Stimulated activated CD4-positive, alpha-beta T cell treated with anti-CD3 and anti-CD28 coated beads, Interleukin-12 subunit alpha, Interleukin-12 subunit beta, amount 100 ng/mL, for 24 hours (primary cell): Measurements from ENCODE around the gene MARCHF7.
"Not testable (repeated sequence)": the region's sequence is repeated elsewhere in the genome, so short reads cannot be mapped to it uniquely, and the experiment has no call there.

Source experiments
- DNase-seq, 2 experiments: peaks; one replicate each; pipeline ENCODE4 v3.0.0-alpha.2; 2020; ENCODE audit warnings: low read depth in 2 of 2

The MARCHF7 gene

DNA sequence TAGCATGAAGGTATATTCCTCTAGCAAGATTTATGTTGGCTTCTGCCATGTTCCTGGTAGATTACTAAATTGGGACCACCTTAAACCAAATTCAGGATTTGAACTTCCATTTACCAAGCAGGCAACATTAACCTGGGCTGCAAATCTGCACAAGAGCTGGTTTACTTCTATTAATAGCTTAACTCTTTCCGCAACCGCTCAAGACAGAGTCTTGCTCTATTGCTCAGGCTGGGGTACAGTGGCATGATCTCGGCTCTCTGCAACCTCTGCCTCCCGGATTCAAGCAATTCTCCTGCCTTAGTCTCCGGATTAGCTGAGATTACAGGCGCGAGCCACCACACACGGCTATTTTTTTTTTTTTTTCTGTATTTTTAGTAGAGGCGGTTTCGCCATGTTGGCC is 8.4 kb downstream of the MARCHF7 start:
- DNase-seq: no peak

DNA sequence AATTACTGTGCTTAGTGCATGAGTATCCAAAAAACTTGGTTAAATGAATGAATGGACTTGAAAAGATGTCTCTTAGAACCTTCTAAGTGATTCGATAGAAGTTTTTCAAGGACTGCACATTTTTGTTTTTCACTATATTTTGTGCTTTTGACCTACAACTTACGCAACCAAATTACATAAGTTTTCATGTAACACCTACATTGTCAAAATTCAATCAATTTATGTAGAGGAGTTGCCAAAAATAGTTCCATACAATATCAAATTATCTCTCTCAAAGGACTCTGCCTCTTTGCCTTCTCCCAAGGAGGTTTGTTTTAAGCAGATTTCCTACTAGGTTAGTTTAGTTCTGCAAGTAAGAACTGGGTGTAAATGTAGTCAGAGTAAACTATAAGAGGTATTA is 10.3 kb downstream of the MARCHF7 start:
- DNase-seq: no peak

DNA sequence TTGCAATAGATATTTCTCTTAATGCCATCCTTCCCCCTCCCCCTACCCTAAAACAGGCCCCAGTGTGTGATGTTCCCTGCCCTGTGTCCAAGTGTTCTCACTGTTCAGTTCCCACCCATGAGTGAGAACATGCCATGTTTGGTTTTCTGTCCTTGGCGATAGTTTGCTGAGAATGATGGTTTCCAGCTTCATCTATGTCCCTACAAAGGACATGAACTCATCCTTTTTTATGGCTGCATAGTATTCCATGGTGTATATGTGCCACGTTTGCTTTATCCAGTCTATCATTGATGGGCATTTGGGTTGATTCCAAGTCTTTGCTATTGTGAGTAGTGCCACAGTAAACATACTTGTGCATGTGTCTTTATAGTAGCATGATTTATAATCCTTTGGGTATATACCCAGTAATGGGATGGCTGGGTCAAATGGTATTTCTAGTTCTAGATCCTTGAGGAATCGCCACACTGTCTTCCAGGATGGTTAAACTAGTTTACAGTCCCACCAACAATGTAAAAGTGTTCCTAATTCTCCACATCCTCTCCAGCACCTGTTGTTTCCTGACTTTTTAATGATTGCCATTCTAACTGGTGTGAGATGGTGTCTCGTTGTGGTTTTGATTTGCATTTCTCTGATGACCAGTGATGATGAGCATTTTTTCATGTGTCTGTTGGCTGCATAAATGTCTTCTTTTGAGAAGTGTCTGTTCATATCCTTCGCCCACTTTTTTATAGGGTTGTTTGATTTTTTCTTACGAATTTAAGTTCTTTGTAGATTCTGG is 12.7 kb downstream of the MARCHF7 start:
- not testable (repeated sequence) for DNase-seq

DNA sequence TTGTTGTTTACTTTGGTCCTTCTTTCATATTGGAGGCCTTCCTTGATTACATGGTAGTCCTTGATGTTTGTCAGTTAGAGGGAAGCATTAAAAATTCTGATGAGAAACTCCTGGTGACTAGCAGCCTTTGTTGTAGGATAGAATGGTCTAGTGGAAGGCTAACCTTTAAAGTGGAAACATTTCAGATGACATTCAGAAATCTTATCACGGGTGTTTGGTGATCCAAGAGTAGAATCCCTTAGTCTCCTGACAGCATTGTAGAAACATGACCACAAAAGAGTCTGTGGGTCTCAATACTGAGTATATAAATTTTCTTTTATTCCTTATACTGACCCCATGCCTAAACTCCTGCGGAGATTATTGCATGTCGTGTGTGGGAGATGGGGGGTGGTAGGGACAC is 13.4 kb downstream of the MARCHF7 start:
- DNase-seq: no peak

DNA sequence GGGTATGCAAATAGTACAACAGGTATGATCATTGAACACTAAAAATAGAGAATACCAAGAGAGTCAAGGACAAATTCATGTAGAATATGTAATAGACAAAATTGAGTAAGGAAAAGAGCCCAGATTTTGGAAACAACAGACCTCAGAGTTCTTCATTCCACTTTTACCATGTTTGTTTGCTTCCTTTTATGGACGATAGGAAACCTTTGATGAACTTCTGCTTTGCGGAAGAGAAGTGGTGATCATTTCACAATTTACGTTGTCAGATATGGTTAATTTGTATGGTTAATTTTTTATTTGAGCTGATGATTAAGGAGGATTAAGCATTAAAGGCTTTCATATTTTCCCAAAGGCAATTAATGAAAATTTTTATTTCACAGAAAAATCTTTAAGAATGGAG is 16.3 kb downstream of the MARCHF7 start:
- no peak for DNase-seq

DNA sequence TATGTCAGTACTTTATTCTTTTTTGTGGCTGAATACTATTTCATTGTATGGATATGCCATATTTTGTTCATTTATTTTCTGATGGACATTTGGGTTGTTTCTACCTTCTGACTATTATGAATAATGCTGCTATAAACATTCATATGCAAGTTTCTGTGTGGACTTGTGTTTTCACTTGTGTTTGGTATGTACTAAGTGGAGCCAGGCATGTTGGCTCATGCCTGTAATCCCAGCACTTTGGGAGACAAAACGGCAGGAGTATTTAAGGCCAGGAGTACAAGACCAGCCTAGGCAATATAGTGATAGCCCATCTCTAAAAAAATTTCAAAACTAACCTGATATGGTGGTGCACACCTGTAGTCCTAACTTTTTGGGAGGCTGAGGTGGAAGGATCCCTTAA is 23.3 kb downstream of the MARCHF7 start:
- no peak for DNase-seq

DNA sequence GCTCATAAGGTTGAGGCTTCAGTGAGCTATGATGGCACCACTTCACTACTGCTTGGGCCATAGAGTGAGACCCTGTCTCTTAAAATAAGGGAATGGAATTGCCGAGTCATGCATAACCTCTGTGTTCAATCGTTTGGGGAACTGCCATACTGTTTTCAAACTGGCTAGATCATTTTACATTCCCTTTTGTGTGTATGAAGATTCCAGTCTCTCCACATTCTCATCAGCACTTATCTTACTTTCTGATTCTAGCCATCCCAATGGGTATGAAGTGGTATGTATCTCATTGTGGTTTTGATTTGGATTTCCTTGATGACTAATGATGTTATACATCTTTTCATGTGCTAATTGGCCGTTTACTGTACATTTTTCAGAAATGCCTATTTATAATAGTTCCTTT is 23.7 kb downstream of the MARCHF7 start:
- no peak for DNase-seq

DNA sequence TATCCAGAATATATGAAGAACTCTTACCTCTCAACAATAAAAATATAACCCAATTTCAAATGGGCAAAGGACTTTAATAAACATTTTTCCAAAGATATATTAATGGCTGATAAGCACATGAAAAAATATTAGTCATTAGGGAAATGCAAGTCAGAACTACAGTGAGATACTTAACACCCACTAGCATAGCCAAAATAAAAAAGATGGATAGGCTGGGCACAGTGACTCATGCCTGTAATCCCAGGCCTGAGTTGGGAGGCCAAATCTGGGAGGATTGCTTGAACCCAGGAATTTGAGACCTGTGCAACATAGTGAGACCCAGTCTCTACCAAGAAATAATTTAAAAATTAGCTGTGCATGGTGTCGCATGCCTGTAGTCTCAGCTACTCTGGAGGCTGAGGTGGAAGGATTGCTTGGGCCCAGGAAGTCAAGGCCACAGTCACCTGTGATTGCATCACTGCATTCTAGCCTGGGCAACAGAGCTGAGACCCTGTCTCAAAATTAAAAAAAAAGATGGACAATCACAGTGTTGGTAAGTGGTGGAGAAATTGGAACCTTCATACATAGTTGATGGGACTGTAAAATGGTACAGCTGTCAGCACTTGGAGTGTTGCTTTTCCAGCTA is 25.1 kb downstream of the MARCHF7 start:
- no peak for DNase-seq

DNA sequence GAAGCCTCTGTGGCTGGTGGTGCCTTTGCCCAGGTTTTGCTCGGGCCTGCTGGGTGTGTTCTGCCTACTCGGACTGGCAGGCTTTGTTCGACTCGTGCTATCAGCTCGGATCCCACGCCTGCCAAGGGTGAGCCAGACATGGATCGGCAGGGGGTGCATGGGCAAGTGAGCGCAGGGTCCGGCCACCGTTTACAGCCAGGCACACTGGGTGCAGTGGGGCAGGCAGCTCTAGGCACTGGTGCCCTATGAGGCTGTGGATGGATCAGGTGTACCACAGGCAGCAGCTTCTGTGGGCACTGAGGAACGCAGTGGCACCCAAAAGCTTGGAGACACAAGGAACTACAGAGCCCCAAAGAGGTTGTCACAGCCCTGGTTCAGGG is 25.6 kb downstream of the MARCHF7 start:
- DNase-seq: no peak

DNA sequence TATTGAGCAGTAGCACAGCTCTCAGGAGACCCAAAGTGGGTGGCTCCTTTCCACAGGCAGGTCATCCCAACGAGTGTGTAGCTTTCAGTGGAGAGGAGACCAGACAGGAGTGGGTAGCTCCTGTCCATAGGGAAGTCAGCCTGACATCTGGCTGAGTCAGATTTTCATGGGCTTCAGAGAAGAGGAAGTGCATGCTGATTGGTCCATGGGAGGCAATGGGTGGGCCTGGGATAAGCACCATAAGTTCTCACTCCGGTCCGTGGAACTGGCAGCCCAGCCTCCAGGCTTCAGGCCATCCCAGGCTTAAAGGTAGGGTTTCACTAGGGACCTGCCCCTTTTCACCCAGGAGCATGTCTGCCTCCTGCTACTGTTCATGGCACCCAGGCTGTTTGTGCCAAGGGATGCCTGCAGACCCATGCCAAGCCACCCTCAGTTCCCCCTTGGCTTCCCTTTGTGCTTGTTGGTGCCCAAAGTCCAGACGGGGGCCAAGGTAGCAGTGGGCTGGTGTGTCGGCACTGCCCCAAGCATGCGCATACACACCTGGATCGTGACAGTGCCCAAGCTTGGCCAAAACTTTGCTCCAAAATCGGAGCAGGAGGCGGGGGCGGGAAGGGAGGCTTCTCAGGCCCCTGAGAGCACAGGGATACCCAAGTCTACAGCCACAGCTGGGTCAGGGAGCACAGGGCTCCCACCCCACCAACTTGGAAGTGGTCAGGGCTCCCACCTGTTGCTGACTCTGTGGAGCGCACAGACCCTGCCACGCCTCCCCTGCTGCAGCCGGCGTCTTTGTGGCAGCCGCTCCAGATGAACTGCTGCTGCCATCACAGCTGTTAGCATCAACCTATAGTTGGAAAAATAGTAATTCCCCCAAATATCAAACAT is 26.4 kb downstream of the MARCHF7 start:
- no peak for DNase-seq

DNA sequence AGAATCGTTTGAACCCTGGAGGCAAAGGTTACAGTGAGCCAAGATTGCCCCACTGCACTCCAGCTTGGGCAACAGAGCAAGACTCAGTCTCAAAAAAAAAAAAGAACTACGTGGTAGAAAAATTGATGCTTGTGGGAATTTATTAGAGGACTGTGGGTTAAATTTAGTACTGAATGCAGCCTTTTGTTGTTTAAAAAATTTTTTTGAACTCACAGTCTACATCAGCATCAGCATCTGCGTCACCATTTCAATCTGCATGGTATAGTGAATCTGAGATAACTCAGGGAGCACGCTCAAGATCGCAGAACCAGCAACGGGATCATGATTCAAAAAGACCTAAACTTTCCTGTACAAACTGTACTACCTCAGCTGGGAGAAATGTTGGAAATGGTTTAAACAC is 30.5 kb downstream of the MARCHF7 start:
- no peak for DNase-seq

DNA sequence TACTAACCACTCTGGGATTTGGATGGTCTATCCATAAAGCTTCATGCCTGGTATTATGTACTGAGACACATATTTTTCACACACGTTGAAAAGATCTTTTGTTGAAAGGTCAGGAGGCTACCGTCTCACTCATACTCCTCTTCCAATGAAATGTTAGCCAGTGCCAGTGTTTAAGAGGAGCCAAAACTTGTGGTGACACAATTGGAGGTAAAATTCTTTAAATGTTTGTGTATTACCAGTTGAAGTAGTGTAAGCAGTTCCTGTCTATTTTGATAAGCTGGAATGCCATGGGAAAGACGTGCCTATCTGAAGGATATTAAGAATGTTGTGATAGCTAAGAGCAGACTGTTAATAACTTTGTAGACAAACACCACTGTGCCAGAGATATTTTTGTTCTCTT is 32.1 kb downstream of the MARCHF7 start:
- no peak for DNase-seq

DNA sequence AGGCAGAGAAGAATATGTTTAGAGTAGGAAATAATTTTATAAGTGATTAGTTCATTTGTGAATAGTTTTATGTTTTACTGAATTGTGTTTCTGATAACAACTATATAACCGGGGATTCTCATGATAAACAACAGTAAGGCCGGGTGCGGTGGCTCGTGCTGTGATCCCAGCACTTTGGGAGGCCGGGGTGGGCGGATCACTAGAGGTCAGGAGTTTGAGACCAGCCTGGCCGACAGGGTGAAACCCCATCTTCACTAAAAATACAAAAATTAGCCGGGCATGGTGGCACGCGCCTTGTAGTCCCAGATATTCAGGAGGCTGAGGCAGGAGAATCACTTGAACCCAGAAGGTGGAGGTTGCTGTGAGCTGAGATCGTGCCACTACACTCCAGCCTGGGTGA is 32.9 kb downstream of the MARCHF7 start:
- not testable (repeated sequence) for DNase-seq

DNA sequence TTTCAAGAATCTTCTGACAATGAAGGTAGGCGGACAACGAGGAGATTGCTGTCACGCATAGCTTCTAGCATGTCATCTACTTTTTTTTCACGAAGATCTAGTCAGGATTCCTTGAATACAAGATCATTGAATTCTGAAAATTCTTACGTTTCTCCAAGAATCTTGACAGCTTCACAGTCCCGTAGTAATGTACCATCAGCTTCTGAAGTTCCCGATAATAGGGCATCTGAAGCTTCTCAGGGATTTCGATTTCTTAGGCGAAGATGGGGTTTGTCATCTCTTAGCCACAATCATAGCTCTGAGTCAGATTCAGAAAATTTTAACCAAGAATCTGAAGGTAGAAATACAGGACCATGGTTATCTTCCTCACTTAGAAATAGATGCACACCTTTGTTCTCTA is 35.8 kb downstream of the MARCHF7 start:
- no peak for DNase-seq

DNA sequence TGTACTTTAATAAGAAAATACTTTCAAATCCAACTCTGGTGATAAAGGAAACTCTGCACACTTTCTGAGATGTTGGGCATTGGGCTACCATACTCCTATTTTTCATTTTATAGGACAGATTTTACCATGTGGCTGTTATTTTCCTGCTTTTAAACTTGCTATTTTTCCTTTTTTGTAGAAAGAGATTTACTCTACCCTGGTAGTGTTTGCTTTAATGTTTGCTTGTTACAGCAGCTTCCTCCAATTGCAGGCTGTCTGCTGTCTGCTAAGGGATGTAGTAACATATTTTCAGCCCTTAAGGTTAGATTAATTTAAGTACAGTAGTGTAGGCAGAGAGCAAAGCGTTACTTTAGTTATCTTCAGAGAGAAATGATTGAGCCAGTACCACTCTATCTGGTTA is 38.6 kb downstream of the MARCHF7 start:
- DNase-seq: no peak

DNA sequence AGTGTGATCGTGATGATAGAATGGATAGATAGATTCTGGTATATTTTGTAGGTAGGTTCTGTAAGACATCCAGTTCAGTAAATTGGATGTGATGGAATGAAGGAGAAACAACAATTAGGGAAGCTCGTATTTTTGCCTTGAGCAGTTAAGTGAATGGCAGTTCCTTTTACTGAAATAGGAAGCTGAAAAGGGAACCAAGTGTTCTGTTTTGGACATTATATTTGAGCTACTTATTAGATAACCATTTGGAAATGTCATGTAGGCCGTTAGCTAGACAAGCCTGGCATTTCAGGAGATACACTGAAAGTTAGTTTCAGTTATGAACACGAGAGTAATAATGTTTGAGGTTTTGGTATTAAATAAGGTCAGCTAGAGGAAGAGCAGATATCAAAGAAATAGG is 41.5 kb downstream of the MARCHF7 start:
- no peak for DNase-seq

DNA sequence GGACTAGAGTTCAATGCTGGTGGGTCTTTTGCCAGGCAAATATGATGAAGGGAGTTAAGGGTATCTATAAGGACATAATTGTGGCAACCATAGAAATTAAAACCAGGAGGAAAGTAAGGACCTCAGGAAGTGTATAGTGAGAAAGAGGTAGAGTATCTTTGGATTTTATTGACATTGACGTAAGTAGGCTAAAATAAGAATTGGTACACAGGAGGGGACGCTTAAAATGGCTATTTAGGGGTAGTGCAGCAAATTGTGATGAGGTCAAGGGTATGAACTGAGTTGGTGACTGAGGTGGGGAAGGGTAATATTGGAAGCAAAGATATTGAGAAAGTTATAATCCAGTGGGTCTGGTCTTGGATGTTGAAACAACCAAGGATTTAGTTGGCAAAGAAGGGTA is 42.7 kb downstream of the MARCHF7 start:
- DNase-seq: no peak

DNA sequence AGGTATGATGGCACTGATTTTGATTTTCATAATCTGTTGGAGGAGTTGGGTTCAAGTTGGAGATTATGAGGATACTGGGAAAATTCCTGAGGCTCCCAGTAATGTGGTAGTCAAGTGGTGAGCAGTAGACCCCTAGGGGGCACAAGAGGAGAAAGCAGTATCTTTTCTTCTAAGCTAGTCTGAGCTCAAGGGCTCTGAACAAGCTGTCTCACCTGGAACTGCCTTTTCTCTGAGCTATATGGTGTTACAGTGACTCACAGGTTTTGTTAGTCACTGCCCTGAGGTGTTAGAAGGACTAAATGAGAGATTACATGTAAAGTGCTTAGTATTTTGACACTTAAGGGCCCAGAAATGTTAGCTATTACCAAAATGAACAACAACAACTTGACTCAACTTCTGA is 43.5 kb downstream of the MARCHF7 start:
- DNase-seq: no peak

DNA sequence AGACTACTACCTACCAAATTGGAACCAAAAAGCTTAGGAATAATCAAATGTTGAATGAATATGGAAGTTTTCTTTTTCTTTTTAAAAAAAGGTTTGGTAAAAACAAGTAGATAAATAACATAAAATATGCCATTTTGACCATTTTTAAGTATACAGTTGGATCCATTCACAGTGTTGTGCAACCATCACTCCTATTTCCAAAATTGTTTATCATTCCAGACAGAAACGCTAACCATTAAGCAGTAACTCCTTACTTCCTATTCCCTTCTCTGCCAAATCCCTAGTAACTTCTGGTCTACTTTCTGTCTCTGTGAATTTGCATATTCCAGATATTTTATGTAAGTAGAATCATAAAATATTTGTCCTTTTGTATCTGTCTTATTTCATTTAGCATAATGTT is 45.9 kb downstream of the MARCHF7 start:
- DNase-seq: no peak

DNA sequence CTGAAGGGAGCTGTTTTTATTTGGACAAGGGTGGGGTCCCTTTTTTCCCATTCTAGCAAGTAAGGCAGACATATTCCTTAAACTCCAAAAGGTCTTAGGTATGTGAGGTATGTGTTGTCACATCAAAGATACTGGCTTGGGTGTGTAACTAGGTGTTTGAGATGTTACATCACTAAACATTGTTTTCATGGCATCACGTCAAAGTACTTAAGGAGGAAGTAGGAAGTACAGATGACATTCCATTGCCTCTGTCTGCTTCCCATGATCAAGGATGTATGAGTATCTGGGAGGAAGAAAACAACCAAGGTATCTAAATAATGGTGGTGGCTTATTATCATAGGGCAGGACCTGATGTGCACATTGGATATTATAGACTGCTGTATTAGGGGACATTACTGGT is 46.4 kb downstream of the MARCHF7 start:
- no peak for DNase-seq

DNA sequence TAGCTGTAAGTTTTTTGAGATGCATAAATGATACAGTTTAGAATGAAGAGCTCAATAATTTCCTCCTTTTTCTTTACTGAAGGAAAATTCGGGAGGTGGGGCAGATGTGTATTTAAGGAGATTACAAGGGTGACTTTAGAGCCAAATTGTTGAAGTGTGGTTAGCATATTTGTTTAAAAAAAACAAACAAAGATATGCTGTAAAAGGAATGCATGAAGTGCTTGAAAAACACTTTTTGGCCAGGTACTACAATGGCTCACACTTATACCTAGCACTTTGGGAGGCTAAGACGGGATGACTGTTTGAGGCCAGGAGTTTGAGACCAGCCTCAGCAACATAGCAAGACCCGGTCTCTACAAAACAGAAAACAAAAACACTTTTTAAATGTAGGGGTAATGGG is 47.3 kb downstream of the MARCHF7 start:
- DNase-seq: no peak

DNA sequence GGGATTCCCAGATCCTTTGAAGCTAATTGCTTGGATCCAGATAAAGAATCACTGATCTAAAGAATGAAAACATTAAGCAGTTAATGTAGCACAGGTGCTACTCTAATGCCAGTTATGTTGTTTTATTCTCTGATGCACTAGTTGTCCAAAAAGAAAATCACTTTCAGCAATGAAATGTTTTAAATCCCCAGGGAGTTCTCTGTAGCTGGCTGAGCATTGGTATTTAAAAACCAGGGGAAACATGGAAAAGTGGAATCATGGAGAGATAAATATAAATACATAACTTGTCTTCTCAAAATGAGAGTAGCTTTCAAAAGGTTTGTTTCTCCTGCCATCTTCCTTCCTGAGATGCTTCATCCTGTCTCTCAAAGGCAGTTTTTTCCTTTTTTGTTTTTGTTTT is 48.0 kb downstream of the MARCHF7 start:
- no peak for DNase-seq

DNA sequence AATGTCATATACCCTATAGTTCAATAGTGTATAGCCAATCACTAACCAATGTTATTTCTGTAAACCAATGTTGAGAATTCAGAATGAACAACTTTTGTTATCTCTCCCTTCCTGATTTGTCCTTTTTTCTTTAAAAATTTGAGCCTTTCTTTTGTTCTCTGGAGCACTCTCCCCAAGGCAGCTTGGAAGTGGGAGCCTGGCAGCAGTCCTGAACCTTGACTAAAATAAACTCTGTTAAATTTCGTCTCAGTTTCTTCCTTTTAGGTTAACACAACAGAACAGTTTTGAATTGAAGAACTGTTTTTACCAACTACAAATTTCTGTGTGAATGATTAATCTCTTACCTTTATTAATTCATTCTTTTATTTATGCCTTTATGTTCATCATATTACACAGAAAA is 49.8 kb downstream of the MARCHF7 start:
- DNase-seq: no peak
